GM23248 (cell line): ENCODE measurements around the gene C2orf72. TPM values are rescaled to one million over a fixed set of nuclear protein-coding genes. Genes with fewer than 3 reads are reported as not detected.

Experiments used
- DNase-seq: peaks from one replicate; pipeline ENCODE4 v3.0.0-alpha.2; 2015
- H2AFZ ChIP-seq: fragments of 200-600 bp; sonication (generic); 2 replicates; pipeline ENCODE4 v1.6.1; 2016; ENCODE audit warnings: antibody characterized with exemption
- H3F3A ChIP-seq: fragments of 200-600 bp; sonication (generic); 2 replicates; pipeline ENCODE4 v1.6.1; 2016; ENCODE audit warnings: mild to moderate bottlenecking, antibody characterized with exemption, mixed run types; ENCODE audit not compliant: insufficient read depth
- H3K27ac ChIP-seq: fragments of 200-600 bp; sonication (generic); 2 replicates; pipeline ENCODE4 v1.5.1; 2016; ENCODE audit warnings: mild to moderate bottlenecking
- H3K27me3 ChIP-seq: fragments of 200-600 bp; sonication (generic); replicated peaks from 2 replicates; pipeline ENCODE4 v1.6.1; 2016; ENCODE audit warnings: mild to moderate bottlenecking; ENCODE audit not compliant: insufficient read depth
- H3K36me3 ChIP-seq: fragments of 200-600 bp; sonication (generic); 2 replicates; pipeline ENCODE4 v1.6.1; 2016; ENCODE audit warnings: low read depth, mild to moderate bottlenecking
- H3K4me1 ChIP-seq: fragments of 200-600 bp; sonication (generic); 2 replicates; pipeline ENCODE4 v1.6.1; 2016; ENCODE audit warnings: mild to moderate bottlenecking; ENCODE audit not compliant: insufficient read depth
- H3K4me2 ChIP-seq: fragments of 200-600 bp; sonication (generic); one replicate; pipeline ENCODE4 v1.6.1; 2016; ENCODE audit warnings: mild to moderate bottlenecking; ENCODE audit not compliant: unreplicated experiment
- H3K4me3 ChIP-seq: fragments of 200-600 bp; sonication (generic); 2 replicates; pipeline ENCODE4 v1.5.1; 2016; ENCODE audit warnings: mild to moderate bottlenecking
- H3K79me2 ChIP-seq: fragments of 200-600 bp; sonication (generic); 2 replicates; pipeline ENCODE4 v1.6.1; 2016; ENCODE audit warnings: mild to moderate bottlenecking; ENCODE audit not compliant: insufficient read depth
- H3K9ac ChIP-seq: fragments of 200-600 bp; sonication (generic); 2 replicates; pipeline ENCODE4 v1.6.1; 2016; ENCODE audit warnings: mild to moderate bottlenecking
- H3K9me2 ChIP-seq: fragments of 200-600 bp; sonication (generic); 2 replicates; pipeline ENCODE4 v1.6.1; 2016; ENCODE audit warnings: mixed run types, mild to moderate bottlenecking, moderate library complexity; ENCODE audit not compliant: insufficient read depth
- H3K9me3 ChIP-seq: fragments of 200-600 bp; sonication (generic); one replicate; pipeline ENCODE4 v1.6.1; 2017; ENCODE audit warnings: low read depth
- H4K20me1 ChIP-seq: fragments of 200-600 bp; sonication (generic); 2 replicates; pipeline ENCODE4 v1.6.0; 2016; ENCODE audit not compliant: insufficient read depth
- EZH2 ChIP-seq: fragments of 200-600 bp; sonication (generic); IDR thresholded peaks from 2 replicates; pipeline ENCODE4 v1.6.1; 2018; ENCODE audit warnings: antibody characterized with exemption, mild to moderate bottlenecking; ENCODE audit not compliant: insufficient read depth, poor library complexity, severe bottlenecking
- EZH2phosphoT487 ChIP-seq: fragments of 200-600 bp; sonication (generic); IDR thresholded peaks from 2 replicates; pipeline ENCODE4 v1.6.1; 2018; ENCODE audit warnings: antibody characterized with exemption, moderate library complexity, mild to moderate bottlenecking, low read depth; ENCODE audit not compliant: insufficient read depth
- WGBS, 2 experiments: methylation state at CpG; one replicate each; pipeline ENCODE4 v1.1.6; 2015 to 2017; ENCODE audit warnings: low lambda C conversion rate in 2 of 2, low coverage in 1 of 2; ENCODE audit errors: missing lambda C conversion rate in 2 of 2; 5-methylcytosine and 5-hydroxymethylcytosine counted together
- in situ Hi-C: fragments of 300-500 bp; cut with MboI; formaldehyde crosslinking; loops from 2 replicates; pipeline ENCODE4 v1.15.0; 2020
- polyA plus RNA-seq: library from polyadenylated mRNA; unstranded; fragments of >200 nt; fragmentation: Nextera tagmentation; extraction: Ambion mirVana; gene quantifications from 2 replicates; pipeline ENCODE4 v1.2.1, GENCODE V29; 2016
- total RNA-seq: library from RNA; depleted of rRNA; stranded (reverse); fragments of >200 nt; shearing (Covaris generic); gene quantifications from 2 replicates; pipeline ENCODE4 v1.2.3, GENCODE V29; 2014

Gene C2orf72
- total and polyA plus RNA-seq, 2 experiments from 2014 or later: 0.11 TPM; not detected in 1

GRCh38 chr2:231030725-231031124 lies 6.6 kb upstream of the C2orf72 start:
- H3K9ac ChIP-seq: no peak overlapping the region
- no peak for DNase-seq
- no peaks in the 10 kb centered on the region for H3K36me3 ChIP-seq
- no peak overlapping the region for H2AFZ ChIP-seq
- no peak overlapping the region for H3K27ac ChIP-seq
- no peak overlapping the region for H3K4me2 ChIP-seq
- H3K9me2 ChIP-seq: no peaks in the 10 kb centered on the region
- 18 to 25% methylated on average over 3 of the region's 3 CpGs for WGBS, 2 experiments
- TF ChIP-seq EZH2 (no peak), EZH2phosphoT487 (no peak)
- no peaks in the 10 kb centered on the region for H3K4me1 ChIP-seq
- in situ Hi-C loops: no loop called here
- H3K9me3 ChIP-seq: no peaks in the 10 kb centered on the region
- H3F3A ChIP-seq: no peaks in the 10 kb centered on the region
- H3K4me3 ChIP-seq: no peak overlapping the region
- H3K79me2 ChIP-seq: no peaks in the 10 kb centered on the region
- H4K20me1 ChIP-seq: no peaks in the 10 kb centered on the region
- peaks cover 36% of the 10 kb centered on the region for H3K27me3 ChIP-seq

DNA sequence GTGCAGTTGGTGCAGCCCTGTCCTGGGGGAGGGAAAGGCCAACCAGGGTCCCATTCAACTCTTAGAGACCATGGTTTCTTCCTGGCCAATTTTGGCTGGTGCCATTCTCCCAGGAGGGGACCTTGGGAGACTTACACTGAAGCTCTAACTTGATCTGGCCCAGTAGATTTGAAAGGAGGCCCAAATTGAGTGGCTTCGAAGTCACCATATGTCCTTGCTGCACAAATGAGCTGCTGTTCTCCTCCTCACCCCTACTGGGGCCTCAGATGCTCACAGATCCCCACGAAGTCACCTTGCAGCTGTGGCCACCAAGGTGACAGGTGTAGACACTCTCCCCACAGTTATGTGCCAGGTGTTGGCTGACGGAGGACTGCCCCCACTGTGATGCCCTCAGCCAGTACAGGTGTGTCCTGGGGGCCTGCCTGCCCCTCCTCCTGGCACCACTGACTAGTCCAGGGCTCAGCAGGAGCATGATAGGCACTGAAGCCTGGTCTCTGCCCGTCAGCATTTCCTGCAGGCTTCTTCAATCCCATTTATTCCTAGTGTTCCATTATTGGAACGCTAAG lies 4.7 kb upstream of the C2orf72 start:
- H3K4me1 ChIP-seq: no peaks in the 10 kb centered on the region
- 51 to 56% methylated on average over 5 of the region's 5 CpGs for WGBS, 2 experiments

DNA sequence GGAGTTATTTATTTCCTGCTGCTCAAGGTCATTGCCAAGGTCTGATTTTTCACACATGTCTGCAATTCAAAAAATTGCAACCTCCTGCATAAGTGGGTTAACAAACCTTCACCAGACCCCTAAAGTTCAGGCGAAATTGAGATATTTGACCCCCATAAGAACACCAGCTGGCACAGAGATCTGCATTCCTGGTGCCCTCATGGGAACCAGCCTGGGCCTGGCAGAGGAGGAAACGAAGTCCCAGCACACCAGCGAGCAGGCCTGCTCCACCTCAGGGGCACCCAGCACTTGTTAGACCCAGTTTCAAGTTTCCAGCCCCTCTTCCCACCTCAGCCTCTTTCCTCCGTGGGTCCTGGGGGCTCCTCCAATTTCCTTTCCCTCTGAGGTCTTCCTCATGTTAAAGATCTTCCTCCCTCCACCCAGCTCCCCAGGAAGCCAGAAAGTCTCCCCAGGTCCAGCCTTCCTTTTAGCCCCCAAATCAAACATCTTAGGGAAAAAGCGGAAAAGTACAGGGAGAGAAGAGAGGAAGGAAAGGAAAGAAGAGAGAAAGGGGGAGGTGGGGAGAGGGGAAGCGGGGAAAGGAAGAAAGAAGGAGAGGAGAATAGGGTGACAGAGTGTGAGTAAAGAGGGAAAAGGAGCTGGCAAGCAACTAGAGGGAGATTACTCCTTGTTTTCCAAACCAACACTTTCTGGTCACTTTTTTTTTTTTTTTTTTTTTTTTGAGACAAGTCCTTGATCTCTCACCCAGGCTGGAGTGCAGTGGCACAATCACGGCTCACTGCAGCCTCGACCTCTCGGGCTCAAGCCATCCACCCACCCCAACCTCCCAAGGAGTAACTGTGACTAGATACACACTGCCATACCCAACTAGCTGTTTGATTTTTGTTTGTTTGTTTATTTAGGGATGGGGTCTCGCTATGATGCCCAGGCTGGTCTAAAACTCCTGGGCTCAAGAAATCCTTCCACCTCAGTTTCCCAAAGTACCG lies 3.9 kb upstream of the C2orf72 start:
- H3K36me3 ChIP-seq: no peaks in the 10 kb centered on the region
- in situ Hi-C loops: no loop called here
- H3K4me2 ChIP-seq: no peak overlapping the region
- H3K4me3 ChIP-seq: no peak overlapping the region
- H3K4me1 ChIP-seq: no peaks in the 10 kb centered on the region
- no peaks in the 10 kb centered on the region for H3F3A ChIP-seq
- WGBS, 2 experiments: 28 to 30% methylated on average over 10 to 11 of the region's 11 CpGs
- no peaks in the 10 kb centered on the region for H3K79me2 ChIP-seq
- H3K9me2 ChIP-seq: no peaks in the 10 kb centered on the region
- H4K20me1 ChIP-seq: no peaks in the 10 kb centered on the region
- no peak overlapping the region for H3K27ac ChIP-seq
- H3K9ac ChIP-seq: no peak overlapping the region
- peaks cover 38% of the 10 kb centered on the region for H3K27me3 ChIP-seq
- no peak for DNase-seq
- no peak overlapping the region for H2AFZ ChIP-seq
- no peaks in the 10 kb centered on the region for H3K9me3 ChIP-seq
- TF ChIP-seq EZH2phosphoT487: no peak
- TF ChIP-seq EZH2: no peak

More for the DNA sequence above, 4.7 kb upstream of the C2orf72 start:
- no peaks in the 10 kb centered on the region for H3K36me3 ChIP-seq
- no peak overlapping the region for H3K4me3 ChIP-seq
- H3K27ac ChIP-seq: no peak overlapping the region
- peaks cover 42% of the 10 kb centered on the region for H3K27me3 ChIP-seq
- H3K79me2 ChIP-seq: no peaks in the 10 kb centered on the region
- H3K9me3 ChIP-seq: no peaks in the 10 kb centered on the region
- no peaks in the 10 kb centered on the region for H3K9me2 ChIP-seq
- H2AFZ ChIP-seq: no peak overlapping the region
- in situ Hi-C loops: no loop called here
- TF ChIP-seq EZH2: no peak
- no peak for TF ChIP-seq EZH2phosphoT487
- no peaks in the 10 kb centered on the region for H3F3A ChIP-seq
- no peaks in the 10 kb centered on the region for H4K20me1 ChIP-seq
- H3K9ac ChIP-seq: no peak overlapping the region
- H3K4me2 ChIP-seq: no peak overlapping the region
- no peak for DNase-seq

GRCh38 chr2:231034291-231034882 lies 2.9 kb upstream of the C2orf72 start:
- Histone ChIP-seq H3K9ac (no peak overlapping the region), H3K9me2 (no peaks in the 10 kb centered on the region), H4K20me1 (no peaks in the 10 kb centered on the region), H3K27ac (no peak overlapping the region), H3F3A (no peaks in the 10 kb centered on the region), H3K4me3 (no peak overlapping the region), H3K9me3 (no peaks in the 10 kb centered on the region), H3K27me3 (peaks cover 48% of the 10 kb centered on the region), H2AFZ (no peak overlapping the region), H3K36me3 (no peaks in the 10 kb centered on the region), H3K4me1 (no peaks in the 10 kb centered on the region), H3K4me2 (no peak overlapping the region), H3K79me2 (no peaks in the 10 kb centered on the region)
- 33 to 66% methylated on average over 4 of the region's 4 CpGs for WGBS, 2 experiments
- no peak for TF ChIP-seq EZH2
- no peak for TF ChIP-seq EZH2phosphoT487
- in situ Hi-C loops: no loop called here
- DNase-seq: no peak
